Chondrocyte (in vitro differentiated cells): ENCODE measurements around the gene TMEM204. TPM values are rescaled to one million over a fixed set of nuclear protein-coding genes. Genes with fewer than 3 reads are reported as not detected.

Source experiments
- DNase-seq: peaks from one replicate; pipeline ENCODE4 v3.0.0; 2021; ENCODE audit warnings: mixed read lengths, low spot score
- H3K27ac Mint-ChIP-seq: one replicate; pipeline ENCODE4 v1.8.0; 2021; ENCODE audit warnings: mild to moderate bottlenecking, moderate library complexity, mixed read lengths; ENCODE audit not compliant: unreplicated experiment
- H3K27me3 Mint-ChIP-seq: 2 replicates; pipeline ENCODE4 v1.8.0; 2021; ENCODE audit warnings: low read depth, mixed read lengths
- H3K36me3 Mint-ChIP-seq: 2 replicates; pipeline ENCODE4 v1.8.0; 2021; ENCODE audit warnings: low read depth, mixed read lengths
- H3K4me1 Mint-ChIP-seq: 2 replicates; pipeline ENCODE4 v1.8.0; 2021; ENCODE audit warnings: low read depth, mild to moderate bottlenecking, mixed read lengths
- H3K4me3 Mint-ChIP-seq: one replicate; pipeline ENCODE4 v1.8.0; 2021; ENCODE audit warnings: mild to moderate bottlenecking, moderate library complexity, mixed read lengths; ENCODE audit not compliant: unreplicated experiment
- H3K9me3 Mint-ChIP-seq: 2 replicates; pipeline ENCODE4 v1.8.0; 2021; ENCODE audit warnings: low read depth, mixed read lengths
- total RNA-seq: library from RNA; stranded (reverse); gene quantifications from 3 replicates; pipeline ENCODE4 v1.2.1, GENCODE V29; 2021
- TF ChIP-seq, protein P1 (sequence below): fragments of 200-600 bp; sonication (generic); IDR thresholded peaks from 2 replicates; pipeline ENCODE4 v1.5.0; 2021; ENCODE audit warnings: antibody characterized with exemption, mild to moderate bottlenecking, moderate library complexity

The TMEM204 gene
- total RNA-seq, 1 donor from 2014 or later, result 8.4 TPM

DNA sequence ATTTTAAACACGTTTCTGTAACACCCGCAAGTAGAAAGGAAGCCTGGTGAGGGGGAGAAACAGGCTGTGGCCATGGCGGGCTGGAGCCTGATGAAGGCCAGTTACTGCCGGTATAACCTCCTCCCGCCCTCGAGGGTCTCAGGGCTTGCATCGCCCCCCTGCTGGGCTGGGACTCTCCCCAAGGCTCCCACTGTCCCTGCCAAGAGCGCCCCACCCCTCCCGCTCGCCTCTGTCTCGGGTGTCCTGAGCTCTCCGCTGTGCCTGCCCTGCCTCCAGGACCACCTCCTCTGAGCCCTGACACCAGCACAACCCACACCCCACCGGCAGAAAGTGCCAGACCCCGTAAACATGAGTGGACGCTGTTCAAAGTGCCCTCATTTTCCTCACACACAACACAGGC is 18.7 kb downstream of the TMEM204 start:
- H3K36me3 Mint-ChIP-seq, result peaks cover 14% of the 10 kb centered on the region
- no peak overlapping the region for H3K4me3 Mint-ChIP-seq
- no peak overlapping the region for H3K27ac Mint-ChIP-seq
- no peaks in the 10 kb centered on the region for H3K27me3 Mint-ChIP-seq
- H3K4me1 Mint-ChIP-seq, result peaks cover 23% of the 10 kb centered on the region
- DNase-seq, result peak; percentile 80
- H3K9me3 Mint-ChIP-seq, result no peaks in the 10 kb centered on the region
- TF ChIP-seq, protein P1, sequence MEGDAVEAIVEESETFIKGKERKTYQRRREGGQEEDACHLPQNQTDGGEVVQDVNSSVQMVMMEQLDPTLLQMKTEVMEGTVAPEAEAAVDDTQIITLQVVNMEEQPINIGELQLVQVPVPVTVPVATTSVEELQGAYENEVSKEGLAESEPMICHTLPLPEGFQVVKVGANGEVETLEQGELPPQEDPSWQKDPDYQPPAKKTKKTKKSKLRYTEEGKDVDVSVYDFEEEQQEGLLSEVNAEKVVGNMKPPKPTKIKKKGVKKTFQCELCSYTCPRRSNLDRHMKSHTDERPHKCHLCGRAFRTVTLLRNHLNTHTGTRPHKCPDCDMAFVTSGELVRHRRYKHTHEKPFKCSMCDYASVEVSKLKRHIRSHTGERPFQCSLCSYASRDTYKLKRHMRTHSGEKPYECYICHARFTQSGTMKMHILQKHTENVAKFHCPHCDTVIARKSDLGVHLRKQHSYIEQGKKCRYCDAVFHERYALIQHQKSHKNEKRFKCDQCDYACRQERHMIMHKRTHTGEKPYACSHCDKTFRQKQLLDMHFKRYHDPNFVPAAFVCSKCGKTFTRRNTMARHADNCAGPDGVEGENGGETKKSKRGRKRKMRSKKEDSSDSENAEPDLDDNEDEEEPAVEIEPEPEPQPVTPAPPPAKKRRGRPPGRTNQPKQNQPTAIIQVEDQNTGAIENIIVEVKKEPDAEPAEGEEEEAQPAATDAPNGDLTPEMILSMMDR, result no peak

DNA sequence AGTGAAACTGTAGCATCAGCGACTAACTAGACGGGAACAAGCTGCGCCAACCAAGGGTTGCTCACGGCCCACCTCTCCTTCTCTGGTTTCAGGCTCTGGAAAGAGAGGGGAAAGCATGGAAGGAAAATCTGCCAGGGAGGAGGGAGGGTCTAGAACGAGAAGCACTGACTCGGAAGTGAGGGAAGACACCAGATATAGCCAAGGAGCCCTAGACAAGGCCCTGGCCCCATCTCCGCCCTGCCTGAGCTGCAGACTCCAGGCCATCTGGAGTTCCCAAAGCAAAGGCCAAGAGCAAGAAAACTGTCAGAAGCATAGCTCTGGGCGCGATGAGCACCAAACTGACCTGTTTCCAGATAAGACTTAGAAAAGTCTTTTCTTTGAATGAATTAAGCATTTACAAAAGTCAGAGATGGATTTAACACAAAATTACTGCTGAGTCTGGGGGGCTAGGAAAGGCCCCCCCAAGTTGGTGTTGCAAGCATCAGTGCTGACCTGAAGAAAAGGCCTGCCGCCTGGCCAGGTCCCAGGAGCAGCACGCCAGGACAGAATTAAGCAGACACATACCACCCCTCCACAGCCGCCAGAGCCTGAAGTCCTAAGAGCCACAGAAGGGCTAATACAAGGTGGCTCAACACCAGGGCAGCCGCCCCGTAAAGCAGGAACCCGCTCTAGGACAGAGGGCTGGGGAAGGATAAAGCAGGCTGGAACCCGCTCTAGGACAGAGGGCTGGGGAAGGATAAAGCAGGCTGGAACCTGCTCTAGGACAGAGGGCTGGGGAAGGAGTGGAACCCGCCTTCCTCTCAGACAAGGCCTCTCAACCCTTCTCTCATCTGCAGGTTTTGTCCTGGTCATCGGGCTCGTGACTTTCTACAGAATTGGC is 20.7 kb downstream of the TMEM204 start:
- no peak for DNase-seq
- Mint-ChIP-seq H3K36me3 (peaks cover 22% of the 10 kb centered on the region), H3K4me1 (peaks cover 7% of the 10 kb centered on the region), H3K9me3 (no peaks in the 10 kb centered on the region), H3K27ac (no peak overlapping the region), H3K4me3 (no peak overlapping the region), H3K27me3 (no peaks in the 10 kb centered on the region)
- TF ChIP-seq, protein P1, result no peak

DNA sequence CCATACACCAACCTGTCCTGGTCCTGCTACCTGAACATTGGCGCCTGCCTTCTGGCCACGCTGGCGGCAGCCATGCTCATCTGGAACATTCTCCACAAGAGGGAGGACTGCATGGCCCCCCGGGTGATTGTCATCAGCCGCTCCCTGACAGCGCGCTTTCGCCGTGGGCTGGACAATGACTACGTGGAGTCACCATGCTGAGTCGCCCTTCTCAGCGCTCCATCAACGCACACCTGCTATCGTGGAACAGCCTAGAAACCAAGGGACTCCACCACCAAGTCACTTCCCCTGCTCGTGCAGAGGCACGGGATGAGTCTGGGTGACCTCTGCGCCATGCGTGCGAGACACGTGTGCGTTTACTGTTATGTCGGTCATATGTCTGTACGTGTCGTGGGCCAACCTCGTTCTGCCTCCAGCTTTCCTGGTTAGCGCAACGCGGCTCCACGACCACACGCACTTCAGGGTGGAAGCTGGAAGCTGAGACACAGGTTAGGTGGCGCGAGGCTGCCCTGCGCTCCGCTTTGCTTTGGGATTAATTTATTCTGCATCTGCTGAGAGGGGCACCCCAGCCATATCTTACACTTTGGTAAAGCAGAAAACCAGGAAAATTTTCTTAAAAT is 21.5 kb downstream of the TMEM204 start:
- Mint-ChIP-seq H3K27me3 (no peaks in the 10 kb centered on the region), H3K27ac (no peak overlapping the region), H3K4me1 (peaks cover 3% of the 10 kb centered on the region), H3K36me3 (peaks cover 27% of the 10 kb centered on the region), H3K9me3 (no peaks in the 10 kb centered on the region), H3K4me3 (no peak overlapping the region)
- no peak for DNase-seq
- TF ChIP-seq, protein P1, result no peak

DNA sequence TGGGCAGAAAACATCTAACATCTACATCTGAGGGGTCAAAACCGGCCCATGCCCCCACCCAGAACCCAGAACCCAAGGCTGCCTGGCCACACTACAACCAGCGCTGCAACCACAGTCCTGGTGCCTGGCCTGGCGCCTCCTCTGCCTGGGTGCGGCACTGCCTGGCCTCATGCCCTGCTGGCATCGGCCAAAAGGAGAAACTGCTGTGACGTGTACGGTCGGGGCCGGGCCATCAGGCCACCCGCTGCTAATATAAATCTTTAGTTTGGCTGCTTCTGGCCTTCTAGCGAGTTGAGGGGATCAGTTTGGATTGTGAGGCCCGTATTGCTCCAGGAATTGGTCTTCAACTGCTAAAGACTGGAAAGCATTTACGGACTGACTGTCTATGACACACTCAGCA is 22.8 kb downstream of the TMEM204 start:
- Mint-ChIP-seq H3K27ac (no peak overlapping the region), H3K9me3 (no peaks in the 10 kb centered on the region)
- no peak for DNase-seq

DNA sequence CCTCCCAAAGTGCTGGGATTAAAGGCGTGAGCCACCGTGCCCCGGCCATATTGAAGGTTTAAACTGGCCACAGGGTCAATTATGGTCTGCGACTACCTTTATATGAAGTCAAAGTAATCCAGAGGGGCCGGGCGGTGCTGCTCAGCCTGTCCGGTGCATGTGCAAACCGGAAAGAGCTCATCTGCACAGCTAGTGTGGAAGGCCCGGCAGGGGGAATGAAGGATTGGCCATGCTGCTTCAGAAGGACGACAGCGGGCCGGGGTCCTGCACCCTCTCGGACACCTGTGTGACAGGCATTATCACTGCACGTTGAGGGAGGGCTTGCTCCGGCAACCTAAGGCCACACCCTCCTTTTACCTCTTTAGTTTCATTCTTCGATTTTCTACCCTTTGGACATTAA is 23.6 kb downstream of the TMEM204 start:
- Mint-ChIP-seq H3K27me3 (no peaks in the 10 kb centered on the region), H3K4me3 (no peak overlapping the region), H3K4me1 (no peaks in the 10 kb centered on the region), H3K27ac (no peak overlapping the region), H3K36me3 (peaks cover 34% of the 10 kb centered on the region), H3K9me3 (no peaks in the 10 kb centered on the region)
- DNase-seq, result no peak
- TF ChIP-seq, protein P1, result no peak

More for the DNA sequence above, 22.8 kb downstream of the TMEM204 start:
- H3K4me3 Mint-ChIP-seq, result no peak overlapping the region
- TF ChIP-seq, protein P1, result no peak
- peaks cover 30% of the 10 kb centered on the region for H3K36me3 Mint-ChIP-seq
- no peaks in the 10 kb centered on the region for H3K4me1 Mint-ChIP-seq
- no peaks in the 10 kb centered on the region for H3K27me3 Mint-ChIP-seq
